ENCODE results near the gene PEMT. TPM values are rescaled to one million over a fixed set of nuclear protein-coding genes. Genes with fewer than 3 reads are reported as not detected.

The PEMT gene
- total and polyA plus RNA-seq, 2 of the 8 experiments (the other 6 are each of a cell fraction or from before 2014, with no cell fraction given) = 42.0 to 118 TPM

- Histone ChIP-seq H4K91ac (replicated peaks; ENCODE audit: insufficient read length, low read length) (no peak overlapping the region), H3K9ac (replicated peaks in 1 of 4; ENCODE audit: extremely low read depth in 1 of 4, low read depth in 3 of 4, low read length in 3 of 4) (no peak overlapping the region), H3K79me2 (ENCODE audit: control insufficient read depth in 1 of 2, insufficient read depth in 2 of 2, low read length in 2 of 2) (peaks cover 0 to 5% of the 10 kb centered on the region in 2 experiments; a peak in 1 of 4 replicates), H2BK120ac (replicated peaks; ENCODE audit: low read depth, low read length) (no peak overlapping the region), H3K4me2 (ENCODE audit: insufficient read depth in 1 of 2, low read depth in 2 of 2, low read length in 2 of 2) (no peak overlapping the region), H2BK15ac (ENCODE audit: low read length) (no peak overlapping the region), H4K20me1 (replicated peaks in 1 of 2; ENCODE audit: control insufficient read depth in 1 of 2, insufficient read depth in 2 of 2, low read length in 2 of 2) (no peaks in the 10 kb centered on the region), H3K79me1 (ENCODE audit: low read depth, low read length) (no peaks in the 10 kb centered on the region; the same call in none of the 2 replicates), H3K36me3 (ENCODE audit: control insufficient read depth in 2 of 4, insufficient read depth in 4 of 4, low read length in 3 of 4) (no peaks in the 10 kb centered on the region), H3K4me1 (replicated peaks in 1 of 4; ENCODE audit: control insufficient read depth in 3 of 4, insufficient read depth in 4 of 4, low read length in 3 of 4) (peaks cover 0 to 4% (median 0%) of the 10 kb centered on the region in 4 experiments; a peak in 2 of 7 replicates), H2BK5ac (ENCODE audit: low read depth, low read length) (no peak overlapping the region; the same call in 1 of the 2 replicates), H3K23ac (ENCODE audit: insufficient read length) (no peak overlapping the region), H3K14ac (ENCODE audit: insufficient read length) (no peak overlapping the region), H2AFZ (ENCODE audit: low read length) (no peak overlapping the region), H2BK12ac (ENCODE audit: low read depth, low read length) (peak overlapping the region; percentile 39; the same call in 1 of the 2 replicates), H3K18ac (ENCODE audit: extremely low read depth, low read length) (no peak overlapping the region), H3K27ac (ENCODE audit: low read depth, low read length) (no peak overlapping the region), H4K8ac (ENCODE audit: extremely low read depth, insufficient read depth, low read length) (no peak overlapping the region), H3K9me3 (ENCODE audit: insufficient read depth in 2 of 2, low read depth in 1 of 2, low read length in 1 of 2) (no peaks in the 10 kb centered on the region), H3K27me3 (replicated peaks in 1 of 4; ENCODE audit: control insufficient read depth in 3 of 4, extremely low read depth in 1 of 4, insufficient read depth in 3 of 4, low read length in 3 of 4) (no peaks in the 10 kb centered on the region), H2BK20ac (ENCODE audit: low read length) (no peak overlapping the region), H3K56ac (replicated peaks; ENCODE audit: insufficient read length, low read depth, low read length) (no peak overlapping the region), H4K5ac (ENCODE audit: insufficient read length, low read depth, low read length) (no peak overlapping the region), H3K4ac (replicated peaks; ENCODE audit: insufficient read length, low read depth, low read length) (no peak overlapping the region), H2AK5ac (ENCODE audit: low read depth, low read length) (no peak overlapping the region), H3K23me2 (ENCODE audit: low read depth, low read length) (peaks cover 7% of the 10 kb centered on the region), H3K4me3 (ENCODE audit: extremely low read depth in 1 of 4, insufficient read depth in 2 of 4, low read depth in 3 of 4, low read length in 4 of 4) (no peak overlapping the region)
- DNase-seq (ENCODE audit: low read depth in 1 of 2, low spot score in 2 of 2) (no peak), FAIRE-seq (no peak)
- ChIA-PET CTCF (ENCODE audit: partially characterized antibody) (interaction anchor here (0.6 to 3.3 kb wide), 6 partner anchors 17 to 425 kb away, joined by 3 to 20 read pairs (median 4); no protein-coding TSS in a partner anchor), POLR2A (ENCODE audit: partially characterized antibody) (interaction anchor here (0.8 kb wide), 1 partner anchor 10 kb away, joined by 3 read pairs; no protein-coding TSS in a partner anchor)
- TF ChIP-seq FOSL1 (IDR thresholded peaks at IDR 0.05; ENCODE audit: insufficient read depth, low read depth, low read length) = no peak
- no peak for TF ChIP-seq TCF12 (IDR thresholded peaks at IDR 0.05; ENCODE audit: low read depth, low read length)
- no peak for TF ChIP-seq HDAC2 (IDR thresholded peaks at IDR 0.05; ENCODE audit: borderline replicate concordance in 1 of 2, low read depth in 2 of 2, low read length in 2 of 2)
- TF ChIP-seq NRF1 (IDR thresholded peaks at IDR 0.05; ENCODE audit: low read depth, low read length) = no peak
- TF ChIP-seq SIN3A (conservative IDR thresholded peaks at IDR 0.05 in 1 of 2, IDR thresholded peaks at IDR 0.05 in 1 of 2; ENCODE audit: low read depth in 1 of 2, low read length in 2 of 2) = no peak
- TF ChIP-seq BCL11A (IDR thresholded peaks at IDR 0.05; ENCODE audit: low read depth in 2 of 2, low read length in 2 of 2) = no peak
- TF ChIP-seq BRCA1 (IDR thresholded peaks at IDR 0.05; ENCODE audit: low read depth, low read length) = no peak
- WGBS, 2 experiments (ENCODE audit: extremely low coverage in 1 of 2, insufficient coverage in 1 of 2, insufficient read length in 1 of 2, insufficient replicate concordance in 2 of 2, low coverage in 1 of 2, low lambda C conversion rate in 2 of 2, missing lambda C conversion rate in 1 of 2) = 85% methylated on average over 4 of the region's 4 CpGs; no CpG with 5 or more reads in 1 of the 2 experiments
Measured at GRCh38 chr17:17595755-17596154, 4.2 kb upstream of the PEMT start.

Data from H1 (cell line).